Mesenchymal stem cell (in vitro differentiated cells and primary cell): ENCODE measurements around the gene CCR3.

Experiments used
- DNase-seq: peaks from one replicate; pipeline ENCODE4 v3.0.0-alpha.2; 2013
- H2AFZ ChIP-seq: one replicate; pipeline ENCODE4 v1.6.1; 2013; ENCODE audit warnings: low read depth, mild to moderate bottlenecking, control low read depth, inconsistent platforms, low read length, moderate library complexity
- H2AK5ac ChIP-seq: 2 replicates; pipeline ENCODE4 v1.6.1; 2013; ENCODE audit warnings: low read length, moderate library complexity, mild to moderate bottlenecking, inconsistent platforms; ENCODE audit not compliant: severe bottlenecking
- H2BK120ac ChIP-seq: one replicate; pipeline ENCODE4 v1.6.1; 2013; ENCODE audit warnings: low read depth, mild to moderate bottlenecking, inconsistent platforms, low read length, moderate library complexity
- H2BK12ac ChIP-seq, 2 experiments: one replicate each; pipeline ENCODE4 v1.6.1; 2013; ENCODE audit warnings: inconsistent platforms in 2 of 2, low read length in 2 of 2, mild to moderate bottlenecking in 2 of 2, moderate library complexity in 2 of 2, control low read depth in 1 of 2
- H2BK15ac ChIP-seq: one replicate; pipeline ENCODE4 v1.6.1; 2013; ENCODE audit warnings: mild to moderate bottlenecking, low read depth, inconsistent platforms; ENCODE audit not compliant: poor library complexity, severe bottlenecking
- H2BK5ac ChIP-seq: 2 replicates; pipeline ENCODE4 v1.6.1; 2013; ENCODE audit warnings: low read depth, mild to moderate bottlenecking, low read length, control low read depth, inconsistent platforms; ENCODE audit not compliant: poor library complexity, severe bottlenecking
- H3K14ac ChIP-seq, 2 experiments: one replicate each; pipeline ENCODE4 v1.6.1; 2013; ENCODE audit warnings: inconsistent platforms in 2 of 2, low read length in 2 of 2, control low read depth in 1 of 2, mild to moderate bottlenecking in 1 of 2, moderate library complexity in 1 of 2
- H3K18ac ChIP-seq, 2 experiments: one replicate each; pipeline ENCODE4 v1.6.1; 2013; ENCODE audit warnings: inconsistent platforms in 2 of 2, low read length in 2 of 2, control low read depth in 1 of 2, low read depth in 1 of 2, mild to moderate bottlenecking in 1 of 2
- H3K23ac ChIP-seq, 2 experiments: one replicate each; pipeline ENCODE4 v1.6.1; 2013; ENCODE audit warnings: inconsistent platforms in 2 of 2, low read length in 2 of 2, mild to moderate bottlenecking in 2 of 2, moderate library complexity in 2 of 2, control low read depth in 1 of 2
- H3K27ac ChIP-seq: 2 replicates; pipeline ENCODE4 v1.5.1; 2013; ENCODE audit warnings: mild to moderate bottlenecking, moderate library complexity, low read length, control low read depth, inconsistent platforms; ENCODE audit not compliant: poor library complexity, severe bottlenecking
- H3K27me3 ChIP-seq, 2 experiments: 2 replicates each; pipeline versions ENCODE4 v1.6.1 to v1.7.0; 2013; ENCODE audit warnings: low read length in 2 of 2, mild to moderate bottlenecking in 2 of 2, moderate library complexity in 2 of 2, control low read depth in 1 of 2, inconsistent platforms in 1 of 2; ENCODE audit not compliant: control insufficient read depth in 1 of 2, insufficient read depth in 1 of 2
- H3K36me3 ChIP-seq, 2 experiments: 2 replicates each; pipeline versions ENCODE4 v1.6.1 to v1.7.0; 2013; ENCODE audit warnings: low read length in 2 of 2, control low read depth in 1 of 2, inconsistent platforms in 1 of 2, low read depth in 1 of 2, mild to moderate bottlenecking in 1 of 2; ENCODE audit not compliant: insufficient read depth in 2 of 2, control insufficient read depth in 1 of 2
- H3K4ac ChIP-seq, 2 experiments: one replicate each; pipeline ENCODE4 v1.6.1; 2013; ENCODE audit warnings: inconsistent platforms in 2 of 2, low read length in 2 of 2, mild to moderate bottlenecking in 2 of 2, moderate library complexity in 2 of 2, control low read depth in 1 of 2, low read depth in 1 of 2
- H3K4me1 ChIP-seq: 2 replicates; pipeline ENCODE4 v1.6.1; 2013; ENCODE audit warnings: low read depth, low read length, control low read depth; ENCODE audit not compliant: control insufficient read depth, insufficient read depth
- H3K4me2 ChIP-seq: 2 replicates; pipeline ENCODE4 v1.6.1; 2013; ENCODE audit warnings: low read length, mild to moderate bottlenecking, inconsistent platforms; ENCODE audit not compliant: poor library complexity, severe bottlenecking
- H3K4me3 ChIP-seq, 2 experiments: 2 replicates each; pipeline versions ENCODE4 v1.5.1 to v1.7.0; 2013; ENCODE audit warnings: low read length in 2 of 2, mild to moderate bottlenecking in 2 of 2, control low read depth in 1 of 2, low read depth in 1 of 2; ENCODE audit not compliant: insufficient read depth in 1 of 2
- H3K79me1 ChIP-seq: replicated peaks from 2 replicates; pipeline ENCODE4 v1.6.1; 2013; ENCODE audit warnings: mild to moderate bottlenecking, control low read depth, low read length, inconsistent platforms; ENCODE audit not compliant: poor library complexity, severe bottlenecking
- H3K9ac ChIP-seq: 2 replicates; pipeline ENCODE4 v1.7.0; 2013; ENCODE audit warnings: mild to moderate bottlenecking, low read length, moderate library complexity
- H3K9me3 ChIP-seq: 2 replicates; pipeline ENCODE4 v1.7.0; 2013; ENCODE audit warnings: mild to moderate bottlenecking, low read length; ENCODE audit not compliant: control insufficient read depth
- H4K8ac ChIP-seq: one replicate; pipeline ENCODE4 v1.6.1; 2013; ENCODE audit warnings: inconsistent platforms, mild to moderate bottlenecking, low read length, moderate library complexity
- H4K91ac ChIP-seq: one replicate; pipeline ENCODE4 v1.6.1; 2013; ENCODE audit warnings: mild to moderate bottlenecking, low read length, inconsistent platforms
- WGBS: methylation state at CpG from one replicate; pipeline ENCODE4 v1.1.7; 2013; ENCODE audit warnings: mixed read lengths; 5-methylcytosine and 5-hydroxymethylcytosine counted together

CCR3 gene

DNA sequence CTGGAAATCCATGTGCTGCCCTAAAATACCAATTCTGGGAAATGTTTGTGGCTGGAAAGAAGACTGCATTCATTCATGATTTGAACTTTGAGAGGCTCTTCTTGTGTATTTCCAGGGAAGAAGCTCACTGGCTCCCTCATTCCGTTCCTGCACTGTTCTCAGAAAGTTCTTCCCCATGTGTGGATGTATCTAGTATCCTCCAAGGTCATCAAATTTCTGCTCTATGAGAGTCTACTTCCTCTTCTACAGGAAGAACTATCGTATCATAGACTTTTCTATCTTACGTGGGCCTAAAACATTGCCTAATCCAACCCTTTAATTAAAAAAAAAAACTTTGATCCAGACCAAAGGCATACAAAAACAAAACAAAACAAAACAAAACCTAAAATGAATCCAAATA is 2.9 kb downstream of the CCR3 start:
- Histone ChIP-seq H3K4ac (no peak overlapping the region), H2AFZ (no peak overlapping the region), H3K9ac (no peak overlapping the region), H3K9me3 (no peaks in the 10 kb centered on the region), H3K27ac (no peak overlapping the region), H3K14ac (no peak overlapping the region), H4K8ac (no peak overlapping the region), H4K91ac (no peak overlapping the region), H2BK15ac (no peak overlapping the region), H2BK120ac (no peak overlapping the region), H3K23ac (no peak overlapping the region), H3K79me1 (no peaks in the 10 kb centered on the region), H3K4me3 (no peak overlapping the region), H2BK12ac (no peak overlapping the region), H3K18ac (no peak overlapping the region), H3K4me1 (no peaks in the 10 kb centered on the region), H3K27me3 (peaks cover 0 to 8% of the 10 kb centered on the region in 2 experiments), H3K4me2 (no peak overlapping the region), H3K36me3 (no peaks in the 10 kb centered on the region), H2AK5ac (no peak overlapping the region), H2BK5ac (no peak overlapping the region)
- WGBS: 89% methylated on average over 3 of the region's 3 CpGs
- no peak for DNase-seq

DNA sequence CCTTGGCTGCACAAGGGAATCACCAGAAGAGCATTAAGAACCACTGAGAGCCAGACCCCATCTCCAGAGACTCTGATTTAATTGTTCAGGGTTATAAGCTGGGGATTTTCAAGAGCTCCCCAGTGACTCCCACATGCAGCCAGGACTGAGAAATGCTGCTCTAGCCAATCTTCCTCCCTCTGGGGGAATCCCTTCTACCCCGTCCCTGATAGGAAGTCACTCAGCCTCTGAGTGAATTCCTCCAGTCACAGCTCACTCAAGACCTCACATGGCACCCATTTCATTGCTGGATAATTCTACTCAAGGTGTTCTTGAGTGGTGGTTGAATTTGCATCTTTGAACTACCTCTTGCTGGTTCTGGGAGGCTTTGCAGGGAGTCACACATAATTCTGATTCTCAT is 10.7 kb downstream of the CCR3 start:
- Histone ChIP-seq H2AFZ (no peak overlapping the region), H3K14ac (no peak overlapping the region), H3K9me3 (no peaks in the 10 kb centered on the region), H3K4me3 (no peak overlapping the region), H3K23ac (no peak overlapping the region), H2BK5ac (no peak overlapping the region), H2BK12ac (no peak overlapping the region), H2BK15ac (no peak overlapping the region), H2BK120ac (no peak overlapping the region), H4K91ac (no peak overlapping the region), H3K79me1 (no peaks in the 10 kb centered on the region), H3K18ac (no peak overlapping the region), H3K4me1 (no peaks in the 10 kb centered on the region), H3K4me2 (no peak overlapping the region), H3K27ac (no peak overlapping the region), H3K4ac (no peak overlapping the region), H3K27me3 (peaks cover 3 to 15% of the 10 kb centered on the region in 2 experiments), H3K9ac (no peak overlapping the region), H4K8ac (no peak overlapping the region), H3K36me3 (no peaks in the 10 kb centered on the region), H2AK5ac (no peak overlapping the region)
- no peak for DNase-seq
- WGBS: no CpG with 5 or more reads among the region's 1 CpG

DNA sequence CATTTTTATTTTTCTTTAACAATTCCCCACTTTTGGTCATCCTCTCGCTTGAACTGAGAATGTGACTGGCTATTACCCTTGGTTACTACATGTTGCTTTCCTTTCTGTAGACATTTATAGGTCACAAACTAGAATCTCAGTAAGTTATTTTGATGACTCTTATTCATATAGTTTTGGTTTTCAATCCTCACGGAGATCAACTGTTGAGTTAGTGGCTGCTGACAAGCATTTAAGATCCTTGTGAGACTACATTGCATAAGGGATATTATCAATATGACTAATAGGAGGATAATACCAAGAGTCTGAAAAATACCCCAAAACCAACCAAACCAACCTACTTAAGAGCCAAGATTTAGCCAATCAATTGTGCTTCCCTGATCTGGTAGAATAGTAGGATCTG is 16.3 kb downstream of the CCR3 start:
- H3K4ac ChIP-seq: no peak overlapping the region
- no peak overlapping the region for H3K18ac ChIP-seq
- H2BK120ac ChIP-seq: no peak overlapping the region
- no peak overlapping the region for H3K23ac ChIP-seq
- 83% methylated on average over 1 of the region's 2 CpGs for WGBS
- H3K9me3 ChIP-seq: no peaks in the 10 kb centered on the region
- no peak overlapping the region for H2BK5ac ChIP-seq
- no peak overlapping the region for H2BK15ac ChIP-seq
- H3K4me2 ChIP-seq: no peak overlapping the region
- H3K79me1 ChIP-seq: no peaks in the 10 kb centered on the region
- H3K9ac ChIP-seq: no peak overlapping the region
- no peaks in the 10 kb centered on the region for H3K4me1 ChIP-seq
- no peak overlapping the region for H3K4me3 ChIP-seq
- no peaks in the 10 kb centered on the region for H3K36me3 ChIP-seq
- H3K27ac ChIP-seq: no peak overlapping the region
- no peak overlapping the region for H2AK5ac ChIP-seq
- H3K27me3 ChIP-seq: peaks cover 3 to 11% of the 10 kb centered on the region in 2 experiments
- H3K14ac ChIP-seq: no peak overlapping the region
- H2BK12ac ChIP-seq: no peak overlapping the region
- no peak overlapping the region for H4K91ac ChIP-seq
- DNase-seq: no peak
- no peak overlapping the region for H4K8ac ChIP-seq
- no peak overlapping the region for H2AFZ ChIP-seq

DNA sequence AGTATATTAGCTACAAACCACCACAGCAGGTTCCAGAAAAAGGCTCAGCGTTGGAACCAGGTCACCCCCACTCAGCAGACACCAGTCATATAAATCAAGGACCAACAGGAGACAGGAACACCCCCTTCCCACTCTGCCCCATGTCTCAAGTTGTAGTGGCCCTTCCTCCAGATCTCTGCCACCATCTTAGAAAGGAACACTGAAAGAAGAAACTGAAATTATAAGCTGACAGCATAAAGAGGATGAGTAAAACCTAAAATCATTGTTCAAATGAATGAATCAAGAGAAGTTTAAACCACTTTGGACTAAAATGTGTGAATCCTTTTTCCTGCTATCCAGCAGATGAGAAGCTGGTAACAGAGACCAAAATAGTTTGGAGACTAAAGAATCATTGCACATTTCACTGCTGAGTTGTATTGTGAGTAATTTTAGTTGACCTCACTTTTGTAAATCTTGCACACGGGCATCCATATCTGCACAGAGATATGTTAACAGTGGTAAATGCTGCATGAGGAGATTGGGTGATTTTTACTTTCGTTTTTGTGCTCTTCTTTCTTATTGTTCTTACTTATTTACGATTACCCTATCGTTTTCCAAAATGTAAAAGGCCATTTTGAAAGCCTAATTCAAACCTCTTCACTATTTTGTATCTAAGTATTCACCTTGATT is 19.8 kb downstream of the CCR3 start:
- Histone ChIP-seq H3K23ac (no peak overlapping the region), H3K4me3 (peak overlapping the region in 1 of 2 experiments; percentile 62), H3K4me2 (no peak overlapping the region), H2BK5ac (no peak overlapping the region), H4K8ac (no peak overlapping the region), H3K9ac (peak overlapping the region; percentile 46), H3K14ac (no peak overlapping the region), H3K27ac (no peak overlapping the region), H3K18ac (peak overlapping the region in 1 of 2 experiments; percentile 21), H2BK120ac (no peak overlapping the region), H3K27me3 (peaks cover 0 to 11% of the 10 kb centered on the region in 2 experiments), H3K36me3 (no peaks in the 10 kb centered on the region), H4K91ac (no peak overlapping the region), H3K4me1 (no peaks in the 10 kb centered on the region), H2AK5ac (no peak overlapping the region), H3K79me1 (no peaks in the 10 kb centered on the region), H3K4ac (no peak overlapping the region), H2BK12ac (no peak overlapping the region), H3K9me3 (no peaks in the 10 kb centered on the region), H2BK15ac (no peak overlapping the region), H2AFZ (no peak overlapping the region)
- peak; percentile 11 for DNase-seq
- WGBS: 73% methylated on average over 2 of the region's 5 CpGs
